ENCODE measurements around the gene TNPO3. TPM values are rescaled to one million over a fixed set of nuclear protein-coding genes. Genes with fewer than 3 reads are reported as not detected.

TNPO3 gene
- total and polyA plus RNA-seq, 10 of the 15 experiments (the other 5 are each of a cell fraction or from before 2014, with no cell fraction given): 17.6 to 91.8 (median 65.9) TPM

DNA sequence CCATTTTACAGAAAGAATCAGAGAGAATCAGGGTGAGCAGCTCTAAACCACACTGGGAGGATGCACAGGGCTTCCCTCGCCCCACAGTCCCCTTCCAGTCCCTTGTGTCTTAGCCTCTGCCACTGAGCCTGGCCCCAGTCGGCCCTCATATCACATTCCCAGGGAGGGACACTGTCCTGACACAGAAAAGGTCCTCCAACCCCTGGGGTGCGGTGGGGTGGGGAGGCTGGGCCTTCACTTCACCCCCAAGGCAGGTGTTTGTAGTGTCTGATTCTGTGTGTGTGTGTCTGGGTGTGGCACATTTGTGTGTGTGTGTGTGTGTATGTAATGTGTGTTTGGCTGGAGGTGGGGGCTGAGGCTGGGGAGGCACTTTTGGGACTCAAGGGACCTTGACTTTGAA lies 142.6 kb downstream of the TNPO3 start (continued):
- TF ChIP-seq CTCF (IDR thresholded peaks at IDR 0.05 in 2 of 3, conservative IDR thresholded peaks at IDR 0.05 in 1 of 3; ENCODE audit: control insufficient read depth in 2 of 3, extremely low read depth in 1 of 3, insufficient read depth in 1 of 3, low read depth in 3 of 3, low read length in 3 of 3) (no peak), USF1 (IDR thresholded peaks at IDR 0.05; ENCODE audit: borderline replicate concordance, extremely low read length, insufficient read depth, low read depth, low read length) (no peak)

- Histone ChIP-seq H2AFZ (ENCODE audit: control insufficient read depth, low read depth, low read length) (no peak overlapping the region), H3K36me3 (ENCODE audit: control insufficient read depth in 2 of 2, insufficient read depth in 2 of 2, low read length in 1 of 2) (no peaks in the 10 kb centered on the region), H3K79me2 (ENCODE audit: control insufficient read depth, insufficient read depth, low read length) (no peaks in the 10 kb centered on the region), H3K27me3 (replicated peaks in 1 of 2; ENCODE audit: control insufficient read depth in 2 of 2, insufficient read depth in 2 of 2, low read length in 1 of 2) (no peaks in the 10 kb centered on the region), H3K9me3 (replicated peaks; ENCODE audit: control insufficient read depth, insufficient read depth, low read length) (no peaks in the 10 kb centered on the region), H3K9ac (ENCODE audit: control insufficient read depth, insufficient read depth, low read length) (no peak overlapping the region), H3K27ac (ENCODE audit: control insufficient read depth, insufficient read depth) (no peak overlapping the region), H4K20me1 (ENCODE audit: control insufficient read depth, insufficient read depth) (no peaks in the 10 kb centered on the region), H3K4me2 (ENCODE audit: control insufficient read depth, insufficient read depth) (no peak overlapping the region), H3K4me1 (ENCODE audit: control insufficient read depth, insufficient read depth, low read length) (peaks cover 18% of the 10 kb centered on the region), H3K4me3 (no peak overlapping the region)
- in situ Hi-C loops (cut with MboI): no loop called here
- intact Hi-C loops (cut with micrococcal nuclease; ENCODE audit: unreplicated experiment): no loop called here
- 66% methylated on average over 8 of the region's 8 CpGs for WGBS (ENCODE audit: insufficient coverage, insufficient replicate concordance, low lambda C conversion rate, missing lambda C conversion rate)
- no peak for DNase-seq (ENCODE audit: low read depth, low spot score)
- ChIA-PET CTCF (interaction anchor here (0.9 to 5.3 kb wide), 9 partner anchors 9 to 306 kb away, joined by 3 to 41 read pairs (median 4); no protein-coding TSS in a partner anchor), RAD21 (ENCODE audit: unreplicated experiment) (interaction anchor here (1.1 to 2.4 kb wide), 5 partner anchors 22 to 180 kb away, joined by 3 to 14 read pairs (median 9); no protein-coding TSS in a partner anchor), POLR2A (interaction anchor here (0.5 to 4.4 kb wide), 6 partner anchors 23 to 142 kb away, joined by 3 to 23 read pairs (median 5); partner anchors contain the start of gene IRF5), SMC1A (ENCODE audit: uncharacterized antibody, unreplicated experiment) (interaction anchor here (0.6 to 2.4 kb wide), 16 partner anchors 10 to 210 kb away, joined by 3 to 11 read pairs (median 4); partner anchors contain the start of gene IRF5)
- no peak for ATAC-seq
- TF ChIP-seq SPI1 (IDR thresholded peaks at IDR 0.05; ENCODE audit: borderline replicate concordance, insufficient read depth, low read depth, low read length): peak; percentile 14; the same call in 1 of the 2 replicates
- no peak for TF ChIP-seq POLR2A (IDR thresholded peaks at IDR 0.05; ENCODE audit: low read depth, low read length)
- no peak for TF ChIP-seq ASH2L (IDR thresholded peaks at IDR 0.05; ENCODE audit: borderline replicate concordance, low read depth)
- TF ChIP-seq IKZF2 (IDR thresholded peaks at IDR 0.05): no peak
- no peak for FAIRE-seq
- no TSS peak for BruUV-seq (replicated peaks)
Observed at GRCh38 chr7:128911423-128912031, 143.4 kb downstream of the TNPO3 start.
